Left cardiac atrium (tissue), 4 donors: Measurements from ENCODE around the gene HOXB4. TPM values are rescaled to one million over a fixed set of nuclear protein-coding genes. Genes with fewer than 3 reads are reported as not detected.

Experiments used
- ATAC-seq, 2 donors: fragments of 200-7000 bp; cut with Tn5 transposase; one replicate each; pipeline ENCODE4 v1.9.1; 2020; ENCODE audit warnings: mild to moderate bottlenecking in 2 of 2, moderate library complexity in 2 of 2
- DNase-seq: peaks from one replicate; pipeline ENCODE4 v3.0.0-alpha.2; 2020
- intact Hi-C, 2 donors: fragments of 100-400 bp; cut with DNase I; formaldehyde crosslinking; loops; one replicate each; pipeline versions ENCODE4 v1.14.1 to v1.15.1; 2022 to 2023
- total RNA-seq, 2 donors: library from RNA; stranded (reverse); fragmentation: NEBNext Ultra II Directional; extraction: Animal tissue kit (Norgen Biotek cat#: 25700); gene quantifications; one replicate each; pipeline ENCODE4 v1.2.1, GENCODE V29; 2021
- donor health status: DM: no; HTN: yes; CAD: no.
- donor health status: DM: no; HTN: yes; CAD: no; lungs with severe emphysema.
- donor health status: DM: yes; HTN: yes; CAD: no.
- donor health status: Dilated cardiomyopathy.

Gene HOXB4
- total RNA-seq, 2 donors from 2014 or later = 0.31 to 1.6 TPM

GRCh38 chr17:48615963-48616716 lies 38.0 kb upstream of the HOXB4 start:
- intact Hi-C loops = loop anchor here (5.0 to 10.0 kb wide), 3 partner anchors 281 to 591 kb away; no protein-coding TSS in a partner anchor
- DNase-seq (no peak), ATAC-seq (no peak)

DNA sequence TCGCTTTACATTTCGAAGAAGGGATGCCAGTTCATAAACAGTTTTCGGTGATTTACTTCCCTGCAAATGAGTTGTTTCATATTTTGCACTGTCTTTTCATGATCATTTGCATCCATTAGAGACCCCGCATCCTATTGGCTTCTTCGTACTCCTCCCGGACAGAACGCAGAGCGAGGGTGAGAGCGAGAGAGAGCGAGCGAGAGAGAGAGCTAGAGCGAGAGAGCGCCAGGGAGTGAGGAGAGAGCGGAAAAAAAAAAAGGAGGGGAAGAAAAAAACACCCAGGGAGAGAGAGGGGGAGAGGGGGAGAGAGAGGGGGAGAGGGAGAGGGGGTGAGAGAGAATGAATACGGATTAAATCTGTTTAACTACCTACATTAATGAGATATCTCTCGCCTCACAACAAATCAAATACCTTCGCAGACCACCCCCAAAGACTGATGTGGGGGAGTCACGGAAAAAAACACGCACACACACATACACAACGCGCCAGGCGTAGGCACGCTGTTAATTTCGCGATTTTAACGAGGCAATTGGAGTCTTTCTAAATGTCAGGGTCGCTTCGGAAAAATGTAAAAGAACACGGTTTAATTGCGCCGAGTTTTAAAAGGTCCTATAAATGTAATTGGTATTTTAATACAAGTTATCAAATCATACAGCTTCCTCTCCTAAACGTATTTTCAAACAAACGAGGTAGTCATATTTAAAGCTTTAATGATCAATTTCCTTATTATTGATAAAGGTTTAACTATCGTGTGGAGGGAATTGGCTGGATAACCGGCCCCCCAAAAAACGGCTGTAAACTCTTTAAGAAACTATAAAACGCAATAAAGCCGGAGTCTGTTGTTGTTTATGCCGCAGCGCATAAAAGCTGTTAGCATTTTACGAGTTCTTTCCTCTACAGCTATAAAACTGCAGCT lies 37.2 kb upstream of the HOXB4 start, which contains the start of gene HOXB8:
TSS of gene HOXB8 (minus strand) at position 246 of the 916 bp plus-strand sequence. CDS start 588 bp downstream, outside the sequence.
- ATAC-seq (no peak), DNase-seq (no peak)
- intact Hi-C loops = loop anchor here (5.0 to 10.0 kb wide), 3 partner anchors 281 to 591 kb away; no protein-coding TSS in a partner anchor

DNA sequence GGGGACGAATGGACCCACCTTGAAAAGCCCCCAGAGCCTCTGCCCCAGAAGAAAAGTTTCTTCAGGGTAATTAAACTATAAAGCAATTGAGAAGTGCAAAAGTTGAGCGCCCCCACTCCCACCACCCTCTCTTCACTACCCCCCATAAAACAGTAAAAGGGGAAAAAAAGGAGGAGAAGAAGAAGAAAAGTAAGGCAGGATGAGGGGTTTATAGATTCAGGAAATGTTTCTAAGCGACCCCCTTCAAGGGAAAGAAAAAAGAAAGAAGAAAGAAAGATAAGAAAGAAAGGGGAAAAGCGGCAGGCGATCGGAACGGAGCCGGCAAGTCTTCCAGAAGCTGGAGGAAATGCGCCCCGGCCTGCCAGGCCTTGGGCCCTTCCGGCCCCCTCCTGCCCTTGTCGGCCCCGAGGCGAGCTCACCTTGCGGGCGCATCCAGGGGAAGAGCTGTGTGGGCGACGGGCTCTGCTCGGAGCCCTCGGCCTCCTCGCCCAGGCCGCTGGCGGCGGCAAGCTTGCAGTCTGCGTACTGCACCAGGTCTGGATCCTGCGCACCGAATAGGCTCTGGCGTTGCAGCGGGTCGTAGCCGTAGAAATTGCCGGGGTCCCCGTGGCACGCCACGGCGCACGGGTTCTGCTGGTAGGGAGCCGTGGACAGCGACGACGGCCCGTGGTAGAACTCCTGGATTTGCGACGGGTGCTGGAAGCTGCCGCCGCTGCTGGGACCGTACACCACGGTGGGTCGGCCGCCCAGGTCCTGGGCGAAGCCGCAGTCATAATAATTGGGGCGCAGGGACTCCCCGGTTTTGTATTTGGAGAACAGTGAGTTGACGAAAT lies 35.9 kb upstream of the HOXB4 start:
- ATAC-seq = no peak
- intact Hi-C loops = loop anchor here (10.0 kb wide), 2 partner anchors 279 to 589 kb away; no protein-coding TSS in a partner anchor
- DNase-seq = no peak

DNA sequence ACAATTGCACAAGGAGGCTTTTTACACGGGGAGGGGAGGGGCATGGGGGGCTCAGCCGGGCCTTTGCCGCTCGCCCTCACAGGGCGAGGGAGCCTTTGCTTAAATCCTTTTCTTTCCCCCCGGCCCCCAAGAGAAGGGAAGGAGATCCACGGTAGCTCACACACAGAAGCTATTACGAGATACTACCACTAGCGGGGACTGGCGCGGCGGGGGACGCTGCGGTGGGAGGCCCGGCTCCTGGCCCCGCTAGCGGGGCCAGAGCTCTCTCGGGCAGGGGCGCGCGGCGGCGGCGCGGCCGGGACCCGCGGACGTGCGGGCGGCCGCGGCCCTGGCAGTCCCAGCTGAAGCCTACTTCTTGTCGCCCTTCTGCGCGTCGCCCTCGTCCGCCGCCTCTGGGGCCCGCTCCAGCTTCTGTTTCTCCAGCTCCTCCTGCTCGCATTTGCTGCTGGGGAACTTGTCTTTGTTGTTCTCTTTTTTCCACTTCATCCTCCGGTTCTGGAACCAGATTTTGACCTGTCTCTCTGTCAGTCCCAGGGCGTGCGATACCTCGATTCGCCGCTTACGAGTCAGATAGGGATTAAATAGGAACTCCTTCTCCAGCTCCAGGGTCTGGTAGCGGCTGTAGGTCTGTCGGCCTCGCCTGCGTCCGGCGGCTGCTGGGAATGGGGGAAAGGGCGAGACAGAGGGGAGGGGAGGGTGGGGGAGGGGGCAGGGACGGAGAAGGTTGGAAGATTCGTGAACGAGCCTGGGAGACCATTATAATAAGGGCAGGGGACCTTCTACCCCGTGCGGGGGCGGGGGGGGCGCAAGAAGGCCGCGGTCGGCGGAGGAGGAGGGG lies 34.9 kb upstream of the HOXB4 start:
- intact Hi-C loops = loop anchor here (10.0 kb wide), 2 partner anchors 278 to 588 kb away; no protein-coding TSS in a partner anchor
- ATAC-seq (peak; percentile 40 to 52), DNase-seq (no peak)

GRCh38 chr17:48612456-48612853 lies 34.3 kb upstream of the HOXB4 start:
- no peak for DNase-seq
- intact Hi-C loops = loop anchor here (10.0 kb wide), 2 partner anchors 278 to 588 kb away; no protein-coding TSS in a partner anchor
- no peak for ATAC-seq

DNA sequence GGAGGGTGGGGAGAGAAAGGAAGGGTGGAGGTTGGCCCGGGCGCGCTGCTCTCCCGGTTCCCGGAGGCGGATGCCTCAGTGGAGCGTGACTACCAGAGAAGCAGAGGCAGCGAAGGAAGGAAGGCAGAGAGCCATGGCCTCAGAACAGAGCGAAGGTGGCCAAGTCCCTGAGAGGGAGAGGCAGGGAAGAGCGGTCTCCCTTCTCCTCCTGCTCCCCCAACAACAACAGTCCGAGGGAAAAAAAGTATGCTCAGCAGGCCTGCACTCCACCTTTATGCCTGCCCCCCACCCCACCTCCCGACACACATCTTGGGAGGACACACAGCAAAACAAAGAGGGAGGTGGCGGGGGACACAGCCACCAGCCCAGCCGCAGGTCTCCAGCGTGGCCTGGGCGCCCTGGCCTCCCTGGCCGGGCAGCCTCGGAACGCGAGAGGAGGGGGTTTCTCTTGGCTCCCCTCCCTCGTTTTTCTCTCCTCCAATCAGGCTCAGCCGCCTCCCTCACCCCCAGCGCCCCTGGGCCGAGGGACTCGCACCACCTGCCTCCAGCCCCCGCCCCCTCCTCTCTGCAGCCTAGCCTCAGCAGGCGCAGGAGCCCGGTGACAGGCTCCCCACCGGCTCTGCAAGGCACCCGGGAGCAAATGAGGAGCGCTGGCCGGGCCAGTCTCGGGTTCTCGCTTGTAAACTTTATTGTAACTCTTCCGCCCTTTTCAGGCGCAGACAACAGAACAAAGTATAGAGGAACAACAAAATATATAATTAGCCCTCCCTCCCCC lies 33.7 kb upstream of the HOXB4 start:
- intact Hi-C loops = loop anchor here (10.0 kb wide), 2 partner anchors 277 to 587 kb away; no protein-coding TSS in a partner anchor
- no peak for ATAC-seq
- DNase-seq = no peak

- no peak for DNase-seq
- intact Hi-C loops = loop anchor here (10.0 kb wide), 2 partner anchors 276 to 586 kb away; no protein-coding TSS in a partner anchor
- peak in 1 of 2 donors; percentile 8 for ATAC-seq
Measured at GRCh38 chr17:48611213-48611612, 33.1 kb upstream of the HOXB4 start.

DNA sequence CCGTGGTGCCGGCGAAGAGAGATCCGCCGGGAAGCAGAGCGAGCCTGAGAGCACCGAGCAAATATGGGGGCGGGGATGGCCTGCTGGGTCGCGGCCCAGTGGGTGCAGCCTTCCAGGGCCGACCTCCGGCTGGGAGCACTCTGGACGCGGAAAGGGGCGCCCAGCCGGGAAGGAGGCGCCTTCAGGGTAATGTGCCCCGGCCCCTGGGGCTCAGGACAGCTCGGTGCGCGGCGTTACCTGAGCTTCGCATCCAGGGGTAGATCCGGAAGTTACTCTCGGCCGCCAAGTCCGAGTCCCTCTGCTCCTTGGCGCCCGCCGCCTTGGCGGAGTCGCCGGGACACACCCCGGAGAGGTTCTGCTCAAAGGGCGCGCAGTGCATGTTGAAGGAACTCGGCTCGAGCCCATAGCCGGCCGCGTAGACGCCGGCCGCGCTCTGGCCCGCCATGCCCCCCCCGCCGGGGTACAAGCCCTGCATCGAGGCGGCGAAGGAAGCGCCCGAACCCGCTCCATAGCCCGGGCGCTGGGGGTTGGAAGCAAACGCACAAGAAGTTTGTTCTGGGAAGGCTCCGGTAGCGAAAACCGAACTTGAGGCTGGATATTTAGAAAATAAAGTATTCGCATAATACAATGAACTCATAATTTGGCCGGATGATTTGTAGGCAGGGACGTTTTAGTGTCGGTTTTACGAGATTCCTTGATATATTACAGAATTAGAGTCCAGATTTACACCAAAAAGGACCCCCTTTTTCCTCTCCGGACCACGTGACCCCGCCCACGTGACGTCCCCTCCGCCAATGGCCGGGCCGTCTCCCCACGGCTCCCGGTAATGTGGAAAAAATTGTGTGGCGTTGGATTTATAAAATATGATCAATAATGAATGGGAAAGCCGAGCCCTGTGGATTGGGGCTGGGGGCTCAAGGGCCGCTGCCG lies 32.4 kb upstream of the HOXB4 start, which contains the start of gene HOXB7:
TSS of gene HOXB7 (minus strand) at position 736 of the 930 bp plus-strand sequence. CDS start at position 637, 99 bp downstream.
- peak; percentile 63 for DNase-seq

GRCh38 chr17:48609759-48610281 lies 31.7 kb upstream of the HOXB4 start:
- ATAC-seq = no peak
- no peak for DNase-seq
- intact Hi-C loops = loop anchor here (10.0 kb wide), 2 partner anchors 275 to 585 kb away; no protein-coding TSS in a partner anchor

More for the DNA sequence above, 32.4 kb upstream of the HOXB4 start, which contains the start of gene HOXB7:
- ATAC-seq = peak; percentile 5 to 48
- intact Hi-C loops = loop anchor here (10.0 kb wide), 2 partner anchors 276 to 586 kb away; no protein-coding TSS in a partner anchor

GRCh38 chr17:48609033-48609432 lies 30.9 kb upstream of the HOXB4 start:
- DNase-seq = no peak
- no peak for ATAC-seq
- intact Hi-C loops = no loop called here

DNA sequence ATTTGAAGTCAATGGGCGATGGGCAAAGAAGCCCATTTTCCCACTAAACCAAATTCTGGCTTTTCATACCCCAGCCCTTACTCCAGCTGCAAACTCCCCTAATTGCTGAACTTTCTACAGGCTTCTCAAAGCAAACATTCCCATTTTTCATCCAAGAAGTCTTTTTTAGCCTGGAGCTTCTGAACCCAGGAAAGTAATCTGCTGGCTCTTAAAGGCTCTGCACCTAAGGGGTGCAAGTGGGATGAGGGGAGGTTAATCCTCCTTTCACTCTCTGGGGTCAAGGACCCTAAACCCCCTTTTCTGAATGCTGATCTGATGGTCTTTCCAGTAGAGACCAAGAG lies 30.3 kb upstream of the HOXB4 start:
- no peak for ATAC-seq
- intact Hi-C loops = no loop called here
- DNase-seq = no peak

- intact Hi-C loops = no loop called here
- no peak for ATAC-seq
- no peak for DNase-seq
Measured at GRCh38 chr17:48606892-48607614, 28.9 kb upstream of the HOXB4 start.

DNA sequence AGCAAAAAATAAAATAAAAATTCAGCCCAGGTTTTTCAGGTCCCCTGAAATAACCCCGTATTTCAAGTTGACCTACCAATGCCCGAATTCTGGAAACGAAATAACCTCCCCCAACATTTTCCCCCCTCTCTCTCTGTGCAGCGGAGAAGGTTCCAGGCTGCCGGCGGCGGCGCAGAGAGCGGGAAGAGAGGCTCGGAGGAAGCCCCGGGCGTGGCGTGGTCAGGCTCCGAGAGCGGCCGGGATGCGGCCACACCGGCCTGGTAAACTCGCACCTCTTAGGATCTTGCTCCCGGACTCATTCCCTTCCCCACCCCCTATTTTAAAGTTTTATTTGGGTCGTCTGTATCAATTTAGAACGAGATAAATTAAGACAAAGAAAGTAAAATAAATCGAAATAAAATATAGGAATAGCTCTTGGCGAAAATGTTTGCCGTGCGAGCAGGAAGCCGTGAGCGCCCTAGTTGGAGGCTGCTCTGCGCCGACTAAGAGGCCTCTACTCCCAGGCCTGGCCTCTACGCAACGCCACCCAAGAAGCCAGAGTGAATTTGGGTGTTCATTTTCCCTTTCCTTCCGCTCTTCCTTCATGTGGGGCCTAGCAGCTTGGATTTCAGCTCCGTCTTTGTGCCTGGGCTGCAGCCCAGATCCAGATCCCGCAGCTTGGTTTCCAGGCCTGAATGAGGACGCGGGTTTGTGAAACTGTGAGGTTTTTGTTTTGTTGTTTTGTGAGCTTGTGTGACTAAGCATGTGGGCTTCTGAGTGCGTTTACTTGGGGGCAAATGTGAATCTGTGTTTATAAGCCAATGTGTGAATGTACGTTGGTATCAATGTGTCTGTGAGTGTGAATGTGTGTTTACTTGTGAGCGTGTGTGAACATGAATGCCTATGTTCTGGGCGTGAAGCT lies 28.1 kb upstream of the HOXB4 start:
- no peak for ATAC-seq
- intact Hi-C loops = no loop called here
- no peak for DNase-seq

GRCh38 chr17:48605409-48605919 lies 27.3 kb upstream of the HOXB4 start:
- DNase-seq = no peak
- intact Hi-C loops = no loop called here
- ATAC-seq = no peak
